Heart left ventricle (tissue), 13 donors: Measurements from ENCODE around the gene PDZD7.

Source experiments
- CTCF ChIP-seq, 12 donors: fragments of 200-600 bp; sonication (generic) in 4 of 12; IDR thresholded peaks; one replicate each; pipeline versions ENCODE4 v1.5.0 to v1.8.0; 2018 to 2022; ENCODE audit warnings: antibody characterized with exemption in 12 of 12, mild to moderate bottlenecking in 5 of 12
- POLR2A ChIP-seq, 2 donors: fragments of 450-650 bp; IDR thresholded peaks; one replicate each; pipeline ENCODE4 v1.6.1; 2017; ENCODE audit warnings: antibody characterized with exemption in 2 of 2, mild to moderate bottlenecking in 2 of 2, moderate library complexity in 2 of 2
- donor health status: ischemic (EF 13 %, LVEDD 7.1; RV severe dilation, severe dysfunction).
- donor health status: DM: no; HTN: yes; CAD: no.
- donor health status: DM: no; HTN: no; CAD: no.
- donor health status: ischemic (EF 25% LVEDD 6.9; RV normal size, moderate dysfunction).
- donor health status: ischemic (EF 25% LVEDD 5.7; RV mildly dilated, moderate dysfunction).
- donor health status: ischemic (EF 35%, LVEDD 5.7; RV mildly dilated, moderate dysfunction).
- donor health status: nonischemic (EF 11% LVEDD 7.7; RV severe dilation, severe dysfunction).
- donor health status: DM: yes; HTN: yes; CAD: no.
- donor health status: PGD.
- donor health status: ischemic (EF 29% LVEDD 5.4; RV normal size, mild dysfunction).
- donor health status: nonischemic (EF 23%, LVEDD 6.1; RV moderate dilation, normal function).

- TF ChIP-seq CTCF (IDR thresholded peaks at IDR 0.05), result peak; percentile 92 to 99 (median 97)
- TF ChIP-seq POLR2A (IDR thresholded peaks at IDR 0.05), result peak; percentile 60 to 96
Measured at GRCh38 chr10:100998991-100999741, 31.8 kb downstream of the PDZD7 start.
